HepG2 (cell line): ENCODE data around the gene FAAP100. TPM values are rescaled to one million over a fixed set of nuclear protein-coding genes. Genes with fewer than 3 reads are reported as not detected.

Experiments used
- ARID5B ChIP-seq: IDR thresholded peaks from 2 replicates; pipeline ENCODE4 v1.4.0; 2020; ENCODE audit warnings: mild to moderate bottlenecking, missing genetic modification reagents
- IRF2 ChIP-seq: IDR thresholded peaks from 2 replicates; pipeline ENCODE4 v1.6.1; 2018; ENCODE audit warnings: missing genetic modification reagents, missing compliant biosample characterization
- MEF2D ChIP-seq: sonication (generic); formaldehyde crosslinking; IDR thresholded peaks from 2 replicates; pipeline ENCODE4 v1.5.1; 2020; ENCODE audit warnings: mild to moderate bottlenecking, missing genetic modification reagents
- NPAS2 ChIP-seq: sonication (generic); formaldehyde crosslinking; IDR thresholded peaks from 2 replicates; pipeline ENCODE4 v1.8.0; 2022; ENCODE audit warnings: mild to moderate bottlenecking, missing genetic modification reagents, borderline replicate concordance
- NR1H2 ChIP-seq: sonication (generic); formaldehyde crosslinking; IDR thresholded peaks from 2 replicates; pipeline ENCODE4 v1.8.1; 2022; ENCODE audit warnings: low read depth, missing genetic modification reagents, borderline replicate concordance
- RAD51 ChIP-seq: fragments of 450-650 bp; IDR thresholded peaks from 2 replicates; pipeline ENCODE4 v1.6.1; 2016; ENCODE audit warnings: borderline replicate concordance
- SIN3A ChIP-seq: IDR thresholded peaks from 2 replicates; pipeline ENCODE4 v1.6.1; 2011; ENCODE audit warnings: low read depth, mild to moderate bottlenecking, control low read depth, low read length, borderline replicate concordance
- SOX13 ChIP-seq, 3 experiments: fragments of 450-650 bp in 1 of 3; sonication (generic) in 1 of 3; formaldehyde crosslinking in 1 of 3; IDR thresholded peaks in 2 of 3; conservative IDR thresholded peaks in 1 of 3; 2 replicates each; pipeline versions ENCODE4 v1.5.0 to v1.6.1; 2016 to 2020; ENCODE audit warnings: antibody characterized with exemption in 1 of 3, mild to moderate bottlenecking in 1 of 3, missing compliant biosample characterization in 1 of 3, missing genetic modification reagents in 1 of 3, moderate library complexity in 1 of 3
- ZBTB2 ChIP-seq: sonication (generic); formaldehyde crosslinking; IDR thresholded peaks from 2 replicates; pipeline ENCODE4 v1.8.0; 2022; ENCODE audit warnings: low read depth, missing genetic modification reagents
- ZBTB34 ChIP-seq: sonication (generic); formaldehyde crosslinking; IDR thresholded peaks from 2 replicates; pipeline ENCODE4 v1.8.0; 2022; ENCODE audit warnings: mild to moderate bottlenecking, missing genetic modification reagents
- ZFP36L1 ChIP-seq: sonication (generic); formaldehyde crosslinking; IDR thresholded peaks from 2 replicates; pipeline ENCODE4 v1.8.0; 2022; ENCODE audit warnings: mild to moderate bottlenecking, missing genetic modification reagents, moderate library complexity
- ZNF430 ChIP-seq: sonication (generic); formaldehyde crosslinking; IDR thresholded peaks from 2 replicates; pipeline ENCODE4 v1.9.0; 2021; ENCODE audit warnings: mild to moderate bottlenecking, missing genetic modification reagents
- ZNF562 ChIP-seq: sonication (generic); formaldehyde crosslinking; IDR thresholded peaks from 2 replicates; pipeline ENCODE4 v1.8.0; 2022; ENCODE audit warnings: missing genetic modification reagents, borderline replicate concordance
- ZNF678 ChIP-seq: sonication (generic); formaldehyde crosslinking; IDR thresholded peaks from 2 replicates; pipeline ENCODE4 v1.4.0; 2020; ENCODE audit warnings: mild to moderate bottlenecking, missing genetic modification reagents
- polyA plus RNA-seq, 8 experiments: library from polyadenylated mRNA; depleted of rRNA in 3 of 8; stranded (reverse) in 7 of 8; unstranded in 1 of 8; fragments of >200 nt; fragmentation: Illumina TruSeq in 4 of 8; extraction: Trizol in 4 of 8; gene quantifications; 2 replicates each; pipeline versions ENCODE4 v1.2.1 to v1.2.3, GENCODE V29; 2011 to 2016; ENCODE audit warnings: low read depth in 4 of 8, missing spikeins in 1 of 8, mixed read lengths in 1 of 8; ENCODE audit not compliant: insufficient read depth in 1 of 8
- total RNA-seq, 5 experiments: library from RNA; depleted of rRNA; stranded (reverse); fragments of >200 nt; fragmentation: Illumina TruSeq; extraction: Trizol; gene quantifications; 2 replicates each; pipeline ENCODE4 v1.2.3, GENCODE V29; 2016; ENCODE audit warnings: low read depth in 1 of 5
- TF ChIP-seq, protein P1 (sequence below): IDR thresholded peaks from 2 replicates; pipeline ENCODE4 v1.6.1; 2016; ENCODE audit warnings: missing compliant biosample characterization, missing genetic modification reagents, borderline replicate concordance
- TF ChIP-seq, protein P2 (sequence below): sonication (generic); formaldehyde crosslinking; conservative IDR thresholded peaks from 2 replicates; pipeline ENCODE4 v1.4.0; 2020; ENCODE audit warnings: missing genetic modification reagents
- TF ChIP-seq, protein P3 (sequence below): sonication (generic); formaldehyde crosslinking; IDR thresholded peaks from 2 replicates; pipeline ENCODE4 v1.4.0; 2020; ENCODE audit warnings: mild to moderate bottlenecking, missing genetic modification reagents

The FAAP100 gene
- total and polyA plus RNA-seq, 2 of the 13 experiments (the other 11 are each of a cell fraction or from before 2014, with no cell fraction given), result 7.6 to 20.8 TPM

DNA sequence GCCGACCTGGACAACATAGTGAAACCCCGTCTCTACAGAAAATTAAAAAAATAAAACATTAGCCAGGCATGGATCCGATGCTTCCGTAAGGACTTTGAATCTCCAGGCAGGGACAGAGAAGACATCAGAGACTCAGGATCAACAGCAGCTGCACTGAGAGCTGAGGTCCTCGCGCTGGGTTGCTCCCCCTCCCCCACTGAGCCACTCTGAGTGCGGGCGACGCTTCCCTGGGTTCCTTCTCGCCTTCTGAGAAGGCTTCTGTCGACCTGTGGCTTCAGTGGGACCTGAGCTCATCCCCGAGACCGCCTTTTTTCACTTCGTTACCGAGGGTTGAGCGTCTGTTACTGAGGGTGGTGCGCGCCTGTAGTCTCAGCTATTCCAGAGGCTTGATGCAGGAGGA, 60.0 kb downstream of the FAAP100 start (continued):
- TF ChIP-seq ARID5B (CRISPR knock-in tag), result no peak
- TF ChIP-seq ZBTB2 (CRISPR knock-in tag), result no peak
- TF ChIP-seq SOX13 (IDR thresholded peaks at IDR 0.05), result no peak
- TF ChIP-seq SOX13 (CRISPR knock-in tag; conservative IDR thresholded peaks at IDR 0.05 in 1 of 2, IDR thresholded peaks at IDR 0.05 in 1 of 2), result no peak
- TF ChIP-seq, protein P1, sequence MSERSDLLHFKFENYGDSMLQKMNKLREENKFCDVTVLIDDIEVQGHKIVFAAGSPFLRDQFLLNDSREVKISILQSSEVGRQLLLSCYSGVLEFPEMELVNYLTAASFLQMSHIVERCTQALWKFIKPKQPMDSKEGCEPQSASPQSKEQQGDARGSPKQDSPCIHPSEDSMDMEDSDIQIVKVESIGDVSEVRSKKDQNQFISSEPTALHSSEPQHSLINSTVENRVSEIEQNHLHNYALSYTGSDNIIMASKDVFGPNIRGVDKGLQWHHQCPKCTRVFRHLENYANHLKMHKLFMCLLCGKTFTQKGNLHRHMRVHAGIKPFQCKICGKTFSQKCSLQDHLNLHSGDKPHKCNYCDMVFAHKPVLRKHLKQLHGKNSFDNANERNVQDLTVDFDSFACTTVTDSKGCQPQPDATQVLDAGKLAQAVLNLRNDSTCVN (CRISPR knock-in tag), result 0 out of 2 replicates have a peak, but pooled peaks have one; percentile 22
- TF ChIP-seq, protein P2, sequence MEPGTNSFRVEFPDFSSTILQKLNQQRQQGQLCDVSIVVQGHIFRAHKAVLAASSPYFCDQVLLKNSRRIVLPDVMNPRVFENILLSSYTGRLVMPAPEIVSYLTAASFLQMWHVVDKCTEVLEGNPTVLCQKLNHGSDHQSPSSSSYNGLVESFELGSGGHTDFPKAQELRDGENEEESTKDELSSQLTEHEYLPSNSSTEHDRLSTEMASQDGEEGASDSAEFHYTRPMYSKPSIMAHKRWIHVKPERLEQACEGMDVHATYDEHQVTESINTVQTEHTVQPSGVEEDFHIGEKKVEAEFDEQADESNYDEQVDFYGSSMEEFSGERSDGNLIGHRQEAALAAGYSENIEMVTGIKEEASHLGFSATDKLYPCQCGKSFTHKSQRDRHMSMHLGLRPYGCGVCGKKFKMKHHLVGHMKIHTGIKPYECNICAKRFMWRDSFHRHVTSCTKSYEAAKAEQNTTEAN (CRISPR knock-in tag), result no peak
- no peak for TF ChIP-seq NPAS2 (CRISPR knock-in tag)
- TF ChIP-seq MEF2D (CRISPR knock-in tag), result no peak
- no peak for TF ChIP-seq ZNF430
- no peak for TF ChIP-seq SIN3A
- TF ChIP-seq RAD51, result no peak
- TF ChIP-seq ZNF562 (CRISPR knock-in tag), result no peak
- TF ChIP-seq, protein P3, sequence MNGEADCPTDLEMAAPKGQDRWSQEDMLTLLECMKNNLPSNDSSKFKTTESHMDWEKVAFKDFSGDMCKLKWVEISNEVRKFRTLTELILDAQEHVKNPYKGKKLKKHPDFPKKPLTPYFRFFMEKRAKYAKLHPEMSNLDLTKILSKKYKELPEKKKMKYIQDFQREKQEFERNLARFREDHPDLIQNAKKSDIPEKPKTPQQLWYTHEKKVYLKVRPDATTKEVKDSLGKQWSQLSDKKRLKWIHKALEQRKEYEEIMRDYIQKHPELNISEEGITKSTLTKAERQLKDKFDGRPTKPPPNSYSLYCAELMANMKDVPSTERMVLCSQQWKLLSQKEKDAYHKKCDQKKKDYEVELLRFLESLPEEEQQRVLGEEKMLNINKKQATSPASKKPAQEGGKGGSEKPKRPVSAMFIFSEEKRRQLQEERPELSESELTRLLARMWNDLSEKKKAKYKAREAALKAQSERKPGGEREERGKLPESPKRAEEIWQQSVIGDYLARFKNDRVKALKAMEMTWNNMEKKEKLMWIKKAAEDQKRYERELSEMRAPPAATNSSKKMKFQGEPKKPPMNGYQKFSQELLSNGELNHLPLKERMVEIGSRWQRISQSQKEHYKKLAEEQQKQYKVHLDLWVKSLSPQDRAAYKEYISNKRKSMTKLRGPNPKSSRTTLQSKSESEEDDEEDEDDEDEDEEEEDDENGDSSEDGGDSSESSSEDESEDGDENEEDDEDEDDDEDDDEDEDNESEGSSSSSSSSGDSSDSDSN (CRISPR knock-in tag), result 0 out of 2 replicates have a peak, but pooled peaks have one; percentile 16
- TF ChIP-seq ZBTB34 (CRISPR knock-in tag), result no peak
- TF ChIP-seq IRF2 (CRISPR knock-in tag), result 0 out of 2 replicates have a peak, but pooled peaks have one; percentile 40
- TF ChIP-seq ZFP36L1, result no peak
- TF ChIP-seq ZNF678, result no peak
- no peak for TF ChIP-seq NR1H2
